K562 (cell line): ENCODE measurements around the gene OLFML3.

Experiments
- BRCA1 ChIP-seq, 2 experiments: fragments of 450-650 bp in 1 of 2; sonication (generic) in 1 of 2; formaldehyde crosslinking in 1 of 2; IDR thresholded peaks; 2 replicates each; pipeline versions ENCODE4 v1.5.0 to v1.6.1; 2017 to 2020; ENCODE audit warnings: mild to moderate bottlenecking in 1 of 2, missing genetic modification reagents in 1 of 2
- CTCF ChIP-seq, 3 experiments: IDR thresholded peaks in 2 of 3; conservative IDR thresholded peaks in 1 of 3; 2 replicates each; pipeline ENCODE4 v1.5.1; 2011 to 2012; ENCODE audit warnings: low read length in 3 of 3, mild to moderate bottlenecking in 3 of 3, control low read depth in 2 of 3, improper control_type of control experiment in 1 of 3, inconsistent platforms in 1 of 3, low read depth in 1 of 3, mixed read lengths in 1 of 3, moderate library complexity in 1 of 3; ENCODE audit not compliant: insufficient read depth in 2 of 3
- E2F1 ChIP-seq: sonication (generic); formaldehyde crosslinking; IDR thresholded peaks from 2 replicates; pipeline ENCODE4 v1.8.1; 2023; ENCODE audit warnings: mild to moderate bottlenecking, missing genetic modification reagents, moderate library complexity
- EP300 ChIP-seq: IDR thresholded peaks from 2 replicates; pipeline ENCODE4 v1.6.1; 2012; ENCODE audit warnings: low read length, improper control_type of control experiment
- KAT8 ChIP-seq: fragments of 450-650 bp; IDR thresholded peaks from 2 replicates; pipeline ENCODE4 v1.6.1; 2016; ENCODE audit warnings: low read depth, mild to moderate bottlenecking
- SP2 ChIP-seq: IDR thresholded peaks from 2 replicates; pipeline ENCODE4 v1.6.1; 2011; ENCODE audit warnings: mild to moderate bottlenecking, low read depth, low read length, moderate library complexity; ENCODE audit not compliant: poor library complexity, severe bottlenecking; ENCODE audit errors: extremely low read depth
- YY1 ChIP-seq, 3 experiments: IDR thresholded peaks; 2 replicates each; pipeline ENCODE4 v1.6.1; 2011; ENCODE audit warnings: low read length in 2 of 3, mild to moderate bottlenecking in 2 of 3, moderate library complexity in 2 of 3, borderline replicate concordance in 1 of 3, control low read depth in 1 of 3, low read depth in 1 of 3; ENCODE audit not compliant: insufficient read depth in 3 of 3, insufficient replicate concordance in 2 of 3, control insufficient read depth in 1 of 3, insufficient read length in 1 of 3; ENCODE audit errors: extremely low read depth in 1 of 3
- ZFX ChIP-seq: sonication (generic); formaldehyde crosslinking; IDR thresholded peaks from 2 replicates; pipeline ENCODE4 v1.8.0; 2022; ENCODE audit warnings: mild to moderate bottlenecking, missing genetic modification reagents, moderate library complexity
- ZNF143 ChIP-seq: sonication (generic); formaldehyde crosslinking; IDR thresholded peaks from 2 replicates; pipeline ENCODE4 v1.9.0; 2022; ENCODE audit warnings: mild to moderate bottlenecking, missing genetic modification reagents
- TF ChIP-seq, protein P1 (sequence below): sonication (generic); formaldehyde crosslinking; IDR thresholded peaks from 2 replicates; pipeline ENCODE4 v1.8.1; 2023; ENCODE audit warnings: mild to moderate bottlenecking, missing genetic modification reagents

DNA sequence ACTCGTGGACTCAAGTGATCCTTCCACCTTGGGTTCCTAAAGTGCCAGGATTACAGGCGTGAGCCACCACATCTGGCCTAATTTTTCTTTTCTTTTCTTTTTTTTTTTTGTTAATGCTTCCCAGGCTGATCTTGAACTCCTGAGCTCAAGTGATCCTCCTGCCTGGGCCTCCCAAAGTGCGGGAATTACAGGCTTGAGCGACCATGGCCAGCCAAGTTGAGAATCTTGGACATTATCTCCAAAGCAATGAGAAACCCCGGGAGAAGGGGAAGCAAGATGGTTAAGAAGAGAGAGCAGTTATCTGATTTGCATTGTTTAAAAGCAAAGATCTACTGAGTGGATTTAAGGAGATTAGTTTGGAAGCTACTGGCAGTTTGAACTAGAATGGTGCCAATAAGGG is 41.1 kb upstream of the OLFML3 start:
- no peak for TF ChIP-seq YY1 (IDR thresholded peaks at IDR 0.05; ENCODE audit: borderline replicate concordance in 1 of 3, control insufficient read depth in 1 of 3, extremely low read depth in 1 of 3, insufficient read depth in 3 of 3, insufficient read length in 1 of 3, insufficient replicate concordance in 2 of 3, low read depth in 1 of 3, low read length in 2 of 3)
- no peak for TF ChIP-seq EP300
- TF ChIP-seq ZNF143 (CRISPR knock-in tag) = no peak
- TF ChIP-seq E2F1 (CRISPR knock-in tag) = no peak
- no peak for TF ChIP-seq CTCF (IDR thresholded peaks at IDR 0.05 in 2 of 3, conservative IDR thresholded peaks at IDR 0.05 in 1 of 3; ENCODE audit: insufficient read depth in 2 of 3, low read depth in 1 of 3, low read length in 3 of 3)
- TF ChIP-seq SP2 = no peak
- TF ChIP-seq, protein P1, sequence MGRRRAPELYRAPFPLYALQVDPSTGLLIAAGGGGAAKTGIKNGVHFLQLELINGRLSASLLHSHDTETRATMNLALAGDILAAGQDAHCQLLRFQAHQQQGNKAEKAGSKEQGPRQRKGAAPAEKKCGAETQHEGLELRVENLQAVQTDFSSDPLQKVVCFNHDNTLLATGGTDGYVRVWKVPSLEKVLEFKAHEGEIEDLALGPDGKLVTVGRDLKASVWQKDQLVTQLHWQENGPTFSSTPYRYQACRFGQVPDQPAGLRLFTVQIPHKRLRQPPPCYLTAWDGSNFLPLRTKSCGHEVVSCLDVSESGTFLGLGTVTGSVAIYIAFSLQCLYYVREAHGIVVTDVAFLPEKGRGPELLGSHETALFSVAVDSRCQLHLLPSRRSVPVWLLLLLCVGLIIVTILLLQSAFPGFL (CRISPR knock-in tag) = no peak
- TF ChIP-seq BRCA1 (IDR thresholded peaks at IDR 0.05) = no peak
- TF ChIP-seq BRCA1 (CRISPR knock-in tag; IDR thresholded peaks at IDR 0.05) = no peak
- no peak for TF ChIP-seq ZFX (CRISPR knock-in tag)
- TF ChIP-seq KAT8 = no peak
